GM18861 (cell line): ENCODE measurements around the gene ADAM8.
A peak's percentile ranks its signal among the peaks of the same experiment; 100 is the strongest.

ENCODE experiments used
- ATAC-seq: cut with Tn5 transposase; IDR thresholded peaks from one replicate; pipeline ENCODE4 v1.9.1; 2021; ENCODE audit not compliant: unreplicated experiment

ADAM8 gene

GRCh38 chr10:133282846-133283390 is 6.2 kb upstream of the ADAM8 start:
- no peak for ATAC-seq

DNA sequence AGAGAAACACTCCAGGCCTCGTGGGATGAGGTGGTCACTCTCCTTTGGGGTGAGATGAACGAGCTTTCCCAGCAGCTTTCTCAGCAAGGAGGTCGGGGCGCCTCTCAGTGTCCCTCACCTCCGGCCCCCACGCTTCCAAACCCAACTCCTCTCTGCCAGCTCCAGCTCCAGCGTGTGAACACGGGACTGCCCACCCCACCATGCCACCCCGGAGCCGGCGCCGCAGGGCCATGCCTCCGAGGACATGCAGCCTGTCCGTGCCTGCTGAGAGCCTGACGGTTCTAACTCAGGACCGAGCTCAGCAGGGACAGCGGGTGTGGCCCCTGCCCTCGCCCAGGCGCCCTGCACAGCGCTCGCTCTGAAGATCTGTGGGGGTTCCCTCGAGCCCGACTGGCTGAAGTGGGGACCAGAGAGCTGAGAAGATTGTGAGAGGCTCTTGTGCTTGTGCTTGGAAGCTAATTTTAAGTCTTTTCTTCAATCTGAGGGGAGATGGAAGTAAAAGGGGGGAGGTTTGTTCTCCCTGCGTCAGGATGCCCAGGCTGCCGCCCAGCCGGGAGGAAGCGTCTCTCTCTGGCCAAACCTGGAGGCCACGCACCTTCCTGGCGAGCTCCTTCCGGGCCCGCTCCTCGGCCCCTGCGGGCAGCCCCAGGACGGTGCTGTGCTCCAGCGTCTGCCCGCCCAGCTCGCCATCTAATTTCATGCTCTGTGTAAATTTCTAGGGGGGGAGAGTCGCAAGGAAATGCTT is 5.1 kb upstream of the ADAM8 start:
- ATAC-seq, result no peak

DNA sequence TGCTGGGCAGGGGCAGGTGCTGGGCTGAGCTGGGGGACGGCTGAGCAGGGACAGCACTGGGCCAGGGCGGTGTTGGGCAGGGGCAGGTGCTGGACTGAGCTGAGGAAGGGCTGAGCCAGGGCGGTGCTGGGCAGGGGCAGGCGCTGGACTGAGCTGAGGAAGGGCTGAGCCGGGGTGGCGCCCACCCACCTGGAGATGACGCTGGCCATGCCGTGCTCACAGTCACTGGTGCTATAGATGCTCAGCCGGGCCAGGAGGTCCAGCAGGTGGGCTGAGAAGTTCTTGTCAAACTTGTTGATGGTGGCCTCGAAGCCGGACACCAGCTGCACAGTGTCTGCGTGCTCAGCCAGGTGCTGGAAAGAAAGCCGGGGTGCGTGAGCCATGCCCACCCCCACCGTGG is 4.4 kb upstream of the ADAM8 start:
- no peak for ATAC-seq

DNA sequence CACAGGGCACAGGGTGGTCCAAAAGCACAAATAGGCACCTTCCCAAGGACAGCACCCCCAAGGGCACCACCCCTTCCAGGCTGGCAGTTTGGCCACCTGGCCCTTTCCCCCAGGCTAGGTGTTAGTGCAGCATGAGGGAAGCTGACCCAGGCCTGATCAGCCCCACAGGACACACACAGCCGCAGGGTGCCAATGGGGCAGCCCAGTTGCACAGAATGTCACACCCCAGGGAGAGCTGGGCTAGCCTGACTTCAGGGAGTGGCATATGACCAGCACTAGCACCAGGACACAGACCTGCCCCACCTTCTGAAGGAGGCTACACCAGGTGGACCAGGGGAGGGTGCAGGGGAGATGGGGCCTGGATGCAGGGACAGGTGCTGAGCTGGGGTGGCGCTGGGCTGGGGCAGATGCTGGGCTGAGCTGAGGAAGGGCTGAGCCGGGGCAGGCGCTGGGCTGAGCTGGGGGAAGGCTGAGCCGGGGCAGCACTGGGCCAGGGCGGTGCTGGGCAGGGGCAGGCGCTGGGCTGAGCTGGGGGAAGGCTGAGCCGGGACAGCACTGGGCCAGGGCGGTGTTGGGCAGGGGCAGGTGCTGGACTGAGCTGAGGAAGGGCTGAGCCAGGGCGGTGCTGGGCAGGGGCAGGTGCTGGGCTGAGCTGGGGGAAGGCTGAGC is 3.9 kb upstream of the ADAM8 start:
- no peak for ATAC-seq

- ATAC-seq, result no peak
These were observed 2.9 kb upstream of the ADAM8 start for GRCh38 chr10:133279326-133280226.

- peak; percentile 41 for ATAC-seq
These were observed 2.1 kb upstream of the ADAM8 start for GRCh38 chr10:133278577-133279265.

DNA sequence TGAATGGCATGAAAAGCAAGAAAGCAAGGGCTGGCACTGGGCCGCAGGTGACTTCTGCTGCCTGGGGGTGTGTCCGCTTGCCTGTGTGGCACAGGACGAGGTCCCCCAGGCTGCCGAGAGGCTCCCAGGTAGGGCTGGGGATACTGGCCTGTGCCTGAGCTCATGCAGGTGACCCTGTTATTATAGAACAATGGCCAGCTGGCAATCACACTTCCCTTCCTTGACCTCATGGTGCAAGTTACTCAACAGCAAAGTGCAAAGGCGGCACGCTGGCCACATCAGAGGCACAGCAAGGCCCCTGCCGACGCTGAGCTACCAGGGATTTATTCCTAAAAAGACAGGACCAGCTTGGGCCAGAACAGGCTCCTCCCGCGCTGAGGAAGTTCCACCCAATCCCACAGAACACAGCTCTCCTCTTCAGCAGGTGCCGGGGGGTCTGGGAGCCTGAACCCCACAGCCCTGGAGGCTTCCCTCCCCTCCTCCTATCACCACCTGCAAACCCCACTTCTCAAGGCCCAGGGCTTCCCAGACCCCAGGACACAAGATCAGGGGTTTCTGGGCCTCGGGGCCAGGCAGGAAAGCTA is 1.4 kb upstream of the ADAM8 start:
- no peak for ATAC-seq

GRCh38 chr10:133277277-133277992 is 767 bp upstream of the ADAM8 start:
- ATAC-seq, result no peak

DNA sequence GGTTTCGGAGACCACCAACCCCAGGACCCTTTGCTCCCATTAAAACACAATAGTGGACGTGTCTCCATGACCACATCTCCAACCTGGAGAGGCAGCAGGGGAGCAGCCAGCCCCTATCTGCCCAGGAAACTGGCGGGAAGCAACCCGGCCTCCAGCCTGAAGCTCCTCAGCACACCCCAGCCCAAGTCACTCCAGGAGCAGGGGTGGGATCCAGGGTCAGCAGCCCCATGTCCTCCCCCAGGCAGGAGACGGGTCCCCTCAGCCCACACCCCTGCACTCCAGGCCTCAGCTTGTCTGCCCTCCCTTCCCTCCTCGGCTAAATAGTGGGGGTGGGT is 601 bp downstream of the ADAM8 start:
- no peak for ATAC-seq

DNA sequence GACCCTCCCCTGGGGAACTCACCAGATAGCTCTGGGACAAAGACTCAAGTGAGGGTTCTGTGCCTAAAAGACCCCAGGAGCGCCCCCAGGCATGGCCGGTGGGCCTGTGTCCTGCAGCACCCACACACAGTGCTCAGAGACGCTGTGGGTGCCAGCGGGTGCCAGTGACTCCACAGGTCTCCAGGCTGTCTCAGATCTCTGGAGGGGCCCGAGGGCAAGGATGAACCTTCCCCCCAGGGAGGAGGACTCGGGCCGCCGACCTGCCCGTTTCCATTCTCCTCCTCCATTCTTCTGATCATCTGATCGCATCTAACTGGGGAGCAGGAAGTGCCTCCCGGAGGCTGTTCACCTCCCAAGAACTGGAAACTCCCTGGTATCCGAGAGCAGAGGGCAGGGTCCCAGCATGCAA is 980 bp downstream of the ADAM8 start:
- peak; percentile 27 for ATAC-seq

DNA sequence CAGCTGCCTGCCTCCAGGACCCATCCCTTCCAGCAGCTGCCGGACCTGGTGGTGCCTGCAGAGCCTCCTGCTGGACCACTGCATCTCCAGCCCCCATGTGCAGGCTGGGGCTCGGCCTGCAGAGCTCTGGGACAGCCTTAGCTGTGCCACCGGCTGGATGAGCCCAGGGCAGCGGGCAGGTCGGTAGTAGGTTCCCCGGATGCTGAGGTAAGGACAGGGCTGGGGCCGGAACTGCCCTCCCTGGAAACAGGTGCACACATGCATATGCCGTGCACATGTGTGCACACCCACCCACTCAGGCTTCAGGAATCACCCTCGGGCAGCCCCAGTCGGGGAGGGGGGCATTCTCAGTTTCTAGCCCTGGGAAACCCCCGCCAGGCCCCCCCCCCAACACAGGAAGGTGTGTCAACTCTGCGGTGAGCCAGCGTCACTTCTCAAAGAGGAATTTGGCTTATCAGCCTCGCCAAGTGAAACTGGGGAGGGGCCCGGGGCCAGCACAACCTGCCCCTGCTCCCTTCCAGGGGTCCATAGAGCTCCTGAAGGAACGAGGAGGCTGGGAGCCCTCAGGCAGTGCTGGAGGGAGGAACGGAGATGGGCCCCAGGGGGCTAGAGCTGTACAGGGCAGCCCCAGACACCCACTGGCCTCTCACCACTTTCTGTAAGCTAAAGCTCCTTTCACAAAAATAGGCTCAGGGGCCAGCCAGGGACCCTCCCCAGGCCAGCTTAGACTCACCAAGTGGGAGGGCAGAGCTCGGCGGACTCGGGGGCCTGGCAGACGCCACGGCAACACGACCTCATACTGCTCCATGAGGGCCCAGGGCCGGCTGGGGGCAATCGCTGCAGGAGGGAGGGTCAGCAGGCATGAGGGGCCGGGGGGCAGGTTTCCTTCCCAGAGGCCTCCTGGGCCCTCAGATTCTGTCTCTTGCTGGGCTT is 1.7 kb downstream of the ADAM8 start:
- ATAC-seq, result peak; percentile 38

DNA sequence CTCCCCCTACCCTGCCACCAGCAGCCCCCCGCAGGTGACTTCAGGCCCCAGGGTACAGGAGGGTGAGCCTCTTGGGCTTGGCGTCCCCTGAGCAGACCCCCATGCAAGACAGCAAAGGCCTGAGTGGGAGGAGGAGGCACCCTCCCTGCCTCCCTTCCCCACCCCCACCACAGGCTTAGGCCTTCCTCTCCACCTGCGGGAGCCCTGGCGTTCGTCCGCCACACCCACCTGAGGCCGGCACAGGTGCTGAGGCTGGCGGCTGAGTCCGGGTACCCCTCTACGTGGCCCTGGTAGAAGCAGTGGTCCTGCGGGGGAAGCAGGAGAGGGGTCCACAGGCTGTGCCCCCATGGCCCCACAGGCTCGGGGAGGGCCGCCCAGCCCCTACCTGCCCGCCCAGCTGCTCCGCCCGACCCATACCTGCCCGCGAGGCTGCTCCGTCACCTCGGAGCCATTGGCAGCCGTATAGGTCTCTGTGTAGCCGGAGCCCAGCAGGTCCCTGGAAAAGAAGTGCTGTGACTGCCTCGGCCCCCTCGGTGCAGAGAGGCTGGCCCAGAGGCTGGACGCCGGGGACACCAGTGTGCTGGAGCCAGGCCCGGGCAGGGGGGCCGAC is 3.0 kb downstream of the ADAM8 start:
- no peak for ATAC-seq

- ATAC-seq, result no peak
These were observed 3.7 kb downstream of the ADAM8 start for GRCh38 chr10:133272964-133273420.

- ATAC-seq, result no peak
These were observed 4.2 kb downstream of the ADAM8 start for GRCh38 chr10:133272301-133272963.

GRCh38 chr10:133271521-133272300 is 5.0 kb downstream of the ADAM8 start:
- no peak for ATAC-seq

DNA sequence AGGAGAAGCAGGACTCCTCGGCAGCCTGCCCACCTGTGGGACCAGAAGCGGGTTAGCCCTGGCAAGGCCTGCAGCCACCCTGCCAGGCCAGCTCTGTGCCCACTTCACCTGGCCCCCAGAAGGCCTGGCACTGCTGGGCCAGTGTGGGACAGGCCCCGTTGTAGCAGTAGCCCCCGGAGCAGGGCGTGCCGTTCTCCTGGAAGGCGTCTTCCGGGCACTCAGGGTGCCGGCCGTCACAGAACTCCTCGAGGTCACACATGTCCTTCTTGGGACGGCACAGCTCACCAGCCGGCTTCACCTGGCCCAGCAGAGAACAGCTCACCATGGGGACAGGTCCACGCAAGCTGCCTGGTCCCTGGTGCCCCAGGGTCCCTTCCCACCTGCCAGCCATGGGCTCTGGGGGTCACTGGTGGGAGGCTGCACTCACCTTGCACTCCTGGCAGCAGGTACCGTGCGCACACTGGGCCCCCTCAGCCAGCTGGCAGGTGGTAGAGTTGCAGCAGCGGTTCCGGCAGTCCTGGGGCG is 5.8 kb downstream of the ADAM8 start:
- no peak for ATAC-seq

DNA sequence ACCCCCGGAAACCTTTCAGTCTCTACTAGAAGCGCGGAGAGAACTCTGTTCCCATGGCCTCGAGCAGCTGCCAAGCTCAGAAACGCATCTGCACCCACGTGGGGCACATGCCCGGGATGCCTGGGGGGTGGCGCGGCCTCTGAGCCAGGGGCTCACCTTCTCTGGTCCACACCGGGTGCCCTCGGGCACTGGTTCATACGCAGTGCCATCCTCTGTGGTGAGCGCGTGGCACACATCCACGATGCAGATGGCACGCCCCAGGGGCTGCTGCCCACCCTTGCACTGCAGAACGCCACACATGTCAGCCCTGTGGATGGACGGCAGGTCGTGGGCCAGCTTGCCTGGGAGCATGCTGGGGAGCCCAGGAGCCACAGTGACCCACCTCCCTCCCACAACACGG is 6.5 kb downstream of the ADAM8 start:
- ATAC-seq, result no peak
